Aorta (tissue), 5 donors: Measurements from ENCODE around the gene MIOX. TPM values are rescaled to one million over a fixed set of nuclear protein-coding genes. Genes with fewer than 3 reads are reported as not detected.

ENCODE experiments used
- ATAC-seq: fragments of 200-7000 bp; cut with Tn5 transposase; one replicate; pipeline ENCODE4 v1.9.1; 2022; ENCODE audit warnings: moderate library complexity; ENCODE audit not compliant: low FRiP score
- DNase-seq, 2 donors: peaks; one replicate each; pipeline ENCODE4 v3.0.0-alpha.2; 2020
- H3K27ac ChIP-seq, 2 donors: one replicate each; pipeline ENCODE4 v1.5.1; 2013; ENCODE audit warnings: low read length in 2 of 2, mild to moderate bottlenecking in 2 of 2, moderate library complexity in 2 of 2, control low read depth in 1 of 2, inconsistent platforms in 1 of 2, low read depth in 1 of 2
- H3K27me3 ChIP-seq, 2 donors: one replicate each; pipeline ENCODE4 v1.6.1; 2013; ENCODE audit warnings: control low read depth in 1 of 2, low read length in 1 of 2, mild to moderate bottlenecking in 1 of 2, moderate library complexity in 1 of 2; ENCODE audit not compliant: insufficient read depth in 2 of 2, control insufficient read depth in 1 of 2
- H3K36me3 ChIP-seq, 2 donors: one replicate each; pipeline ENCODE4 v1.6.1; 2013; ENCODE audit warnings: control low read depth in 1 of 2, low read length in 1 of 2, mild to moderate bottlenecking in 1 of 2; ENCODE audit not compliant: insufficient read depth in 2 of 2, control insufficient read depth in 1 of 2
- H3K4me1 ChIP-seq, 2 donors: one replicate each; pipeline ENCODE4 v1.6.1; 2013; ENCODE audit warnings: low read length in 2 of 2, control low read depth in 1 of 2, mild to moderate bottlenecking in 1 of 2, moderate library complexity in 1 of 2; ENCODE audit not compliant: insufficient read depth in 2 of 2, control insufficient read depth in 1 of 2
- H3K4me3 ChIP-seq, 2 donors: one replicate each; pipeline ENCODE4 v1.5.1; 2013; ENCODE audit warnings: low read length in 2 of 2, control low read depth in 1 of 2, mild to moderate bottlenecking in 1 of 2
- H3K9me3 ChIP-seq: one replicate; pipeline ENCODE4 v1.6.1; 2013; ENCODE audit warnings: mild to moderate bottlenecking, low read length; ENCODE audit not compliant: control insufficient read depth
- WGBS, 2 donors: extraction: QIAGEN DNeasy Blood & Tissue Kit; methylation state at CpG; one replicate each; pipeline ENCODE4 v1.1.7; 2013; 5-methylcytosine and 5-hydroxymethylcytosine counted together
- intact Hi-C, 2 donors: fragments of 100-400 bp; cut with DNase I; formaldehyde crosslinking; loops; one replicate each; pipeline versions ENCODE4 v1.14.2 to v1.15.0; 2022
- polyA plus RNA-seq, 2 donors: library from polyadenylated mRNA; stranded (reverse); fragments of 200-250 nt; gene quantifications; one replicate each; pipeline ENCODE4 v1.2.3, GENCODE V29; 2013
- total RNA-seq, 2 donors: library from RNA; stranded (reverse); fragmentation: NEBNext Ultra II Directional; extraction: Animal tissue kit (Norgen Biotek cat#: 25700); gene quantifications; one replicate each; pipeline ENCODE4 v1.2.1, GENCODE V29; 2021
- donor health status: healthy with polysubstance abuse.
- donor health status: Bipolar disorder and iron deficiency.
- donor health status: DM: no; HTN: no; CAD: no.
- donor health status: DM: no; HTN: no; CAD: no.
- donor health status: DM: yes; HTN: yes; CAD: no.

The MIOX gene
- total and polyA plus RNA-seq, 4 donors = not detected

- WGBS, 2 donors = 67 to 73% methylated on average over 6 of the region's 6 CpGs
- no peak overlapping the region for H3K4me3 ChIP-seq
- no peak for DNase-seq
- H3K4me1 ChIP-seq = no peaks in the 10 kb centered on the region
- peaks cover 0 to 11% of the 10 kb centered on the region in 2 donors for H3K36me3 ChIP-seq
- intact Hi-C loops = no loop called here
- no peak overlapping the region for H3K27ac ChIP-seq
- H3K27me3 ChIP-seq = no peaks in the 10 kb centered on the region
- no peaks in the 10 kb centered on the region for H3K9me3 ChIP-seq
- no peak for ATAC-seq
These were observed 16.2 kb upstream of the MIOX start for GRCh38 chr22:50470491-50470890.

- ATAC-seq = no peak
- Histone ChIP-seq H3K4me3 (no peak overlapping the region), H3K36me3 (peaks cover 0 to 5% of the 10 kb centered on the region in 2 donors), H3K27ac (no peak overlapping the region), H3K4me1 (no peaks in the 10 kb centered on the region), H3K27me3 (no peaks in the 10 kb centered on the region), H3K9me3 (no peaks in the 10 kb centered on the region)
- 78 to 79% methylated on average over 21 of the region's 21 CpGs for WGBS, 2 donors
- intact Hi-C loops = no loop called here
- DNase-seq = no peak
These were observed 15.3 kb upstream of the MIOX start for GRCh38 chr22:50471197-50471847.

DNA sequence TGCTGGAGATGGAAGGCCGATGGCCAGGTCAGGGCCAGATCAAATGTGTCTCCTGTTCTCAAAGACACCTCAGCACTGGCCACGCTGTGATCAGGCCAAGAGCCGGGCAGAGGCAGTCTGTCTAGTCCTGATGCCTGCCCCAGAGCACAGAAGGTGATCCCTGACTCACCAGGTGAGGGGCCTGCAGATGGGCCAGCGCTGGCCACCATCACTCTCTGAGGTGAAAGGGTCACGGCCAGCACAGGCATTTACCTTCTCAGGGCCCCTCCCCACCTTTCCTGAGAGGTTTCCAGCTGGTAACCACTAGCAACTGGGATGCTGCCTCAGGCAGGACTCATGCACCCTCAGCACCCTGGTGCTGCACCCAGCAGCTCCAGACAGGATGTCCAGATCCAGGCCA, 14.7 kb upstream of the MIOX start:
- WGBS, 2 donors = 81 to 86% methylated on average over 5 of the region's 5 CpGs
- Histone ChIP-seq H3K27ac (no peak overlapping the region), H3K36me3 (peaks cover 0 to 4% of the 10 kb centered on the region in 2 donors), H3K4me3 (no peak overlapping the region), H3K27me3 (no peaks in the 10 kb centered on the region), H3K9me3 (no peaks in the 10 kb centered on the region), H3K4me1 (no peaks in the 10 kb centered on the region)
- ATAC-seq (no peak), DNase-seq (no peak)
- intact Hi-C loops = no loop called here

- DNase-seq (no peak), ATAC-seq (no peak)
- no peaks in the 10 kb centered on the region for H3K27me3 ChIP-seq
- H3K36me3 ChIP-seq = no peaks in the 10 kb centered on the region
- H3K9me3 ChIP-seq = no peaks in the 10 kb centered on the region
- 78 to 81% methylated on average over 6 of the region's 6 CpGs for WGBS, 2 donors
- no peak overlapping the region for H3K27ac ChIP-seq
- no peaks in the 10 kb centered on the region for H3K4me1 ChIP-seq
- intact Hi-C loops = no loop called here
- H3K4me3 ChIP-seq = no peak overlapping the region
These were observed 13.6 kb upstream of the MIOX start for GRCh38 chr22:50473088-50473487.

- 4% methylated on average over 46 to 62 of the region's 62 CpGs for WGBS, 2 donors
- no peaks in the 10 kb centered on the region for H3K4me1 ChIP-seq
These were observed 12.6 kb upstream of the MIOX start for GRCh38 chr22:50473855-50474671.

GRCh38 chr22:50474710-50475651, 11.7 kb upstream of the MIOX start, which contains the start of gene SBF1:
SBF1 (minus strand) TSS chr22:50475035; CDS start chr22:50474840, 195 bp downstream.
- Histone ChIP-seq H3K9me3 (no peaks in the 10 kb centered on the region), H3K36me3 (no peaks in the 10 kb centered on the region), H3K4me1 (no peaks in the 10 kb centered on the region), H3K4me3 (peak within 1 kb of the TSS; percentile 91 to 93), H3K27me3 (no peaks in the 10 kb centered on the region), H3K27ac (no peak within 1 kb of the TSS)
- 1% methylated on average over 70 to 97 of the region's 97 CpGs for WGBS, 2 donors
- ATAC-seq (peak; percentile 97), DNase-seq (peak; percentile 94 to 97)
- intact Hi-C loops = loop anchor here in 1 of 2 donors (2.0 kb wide), 1 partner anchor 32 kb away; the partner anchor contains the start of gene LMF2

More at GRCh38 chr22:50473855-50474671, 12.6 kb upstream of the MIOX start:
- Histone ChIP-seq H3K27me3 (no peaks in the 10 kb centered on the region), H3K9me3 (no peaks in the 10 kb centered on the region), H3K4me3 (peak overlapping the region; percentile 91 to 93), H3K27ac (no peak overlapping the region), H3K36me3 (no peaks in the 10 kb centered on the region)
- DNase-seq (no peak), ATAC-seq (peak; percentile 17)
- intact Hi-C loops = loop anchor here in 1 of 2 donors (2.0 kb wide), 1 partner anchor 33 kb away; the partner anchor contains the start of gene LMF2

DNA sequence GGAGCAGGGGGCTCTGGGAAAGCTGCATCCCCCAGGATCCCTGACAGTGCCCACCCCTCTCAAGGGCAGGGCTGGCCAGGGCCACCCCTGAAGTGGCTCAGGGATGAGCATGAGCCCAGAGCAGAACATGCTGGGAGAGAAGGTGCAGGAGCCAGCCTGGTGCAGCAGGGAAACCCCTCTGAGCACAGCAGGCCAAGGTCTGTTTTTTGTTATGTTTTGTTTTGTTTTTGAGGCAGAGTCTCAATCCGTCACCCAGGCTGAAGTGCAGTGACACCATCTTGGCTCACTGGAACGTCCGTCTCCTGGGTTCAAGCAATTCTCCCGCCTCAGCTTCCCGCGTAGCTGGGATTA, 11.0 kb upstream of the MIOX start:
- DNase-seq = no peak
- H3K36me3 ChIP-seq = no peaks in the 10 kb centered on the region
- no peak overlapping the region for H3K4me3 ChIP-seq
- no peaks in the 10 kb centered on the region for H3K9me3 ChIP-seq
- no peaks in the 10 kb centered on the region for H3K4me1 ChIP-seq
- H3K27ac ChIP-seq = no peak overlapping the region
- H3K27me3 ChIP-seq = no peaks in the 10 kb centered on the region
- no peak for ATAC-seq
- intact Hi-C loops = loop anchor here in 1 of 2 donors (2.0 kb wide), 1 partner anchor 31 kb away; the partner anchor contains the start of gene LMF2
- WGBS, 2 donors = 80 to 84% methylated on average over 6 of the region's 6 CpGs

DNA sequence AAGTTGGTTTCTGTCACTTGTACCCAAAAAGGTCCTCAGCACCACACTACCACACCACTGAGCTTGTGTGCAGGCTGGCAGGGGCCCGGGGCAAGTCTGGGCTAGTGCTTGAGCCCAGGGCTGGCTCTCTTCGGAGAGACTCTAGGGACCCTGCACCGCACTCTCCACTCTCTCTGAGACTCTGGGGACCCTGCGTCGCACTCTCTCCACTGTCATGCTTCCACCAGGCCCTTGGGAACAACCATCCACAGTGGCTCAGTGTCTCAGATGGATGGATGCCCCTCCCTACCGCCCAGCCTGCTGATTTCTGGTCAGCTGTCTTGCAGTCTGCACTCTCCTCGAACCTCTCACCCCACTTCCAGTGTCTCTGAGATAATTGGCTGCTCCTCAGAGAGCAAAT, 9.8 kb upstream of the MIOX start:
- intact Hi-C loops = no loop called here
- ATAC-seq = no peak

More for the DNA sequence above, 9.8 kb upstream of the MIOX start:
- DNase-seq = no peak
- no peak overlapping the region for H3K4me3 ChIP-seq
- H3K4me1 ChIP-seq = no peaks in the 10 kb centered on the region
- no peaks in the 10 kb centered on the region for H3K9me3 ChIP-seq
- no peaks in the 10 kb centered on the region for H3K36me3 ChIP-seq
- WGBS, 2 donors = 76 to 82% methylated on average over 7 of the region's 7 CpGs
- no peaks in the 10 kb centered on the region for H3K27me3 ChIP-seq
- H3K27ac ChIP-seq = no peak overlapping the region
